Upper lobe of left lung (tissue), 4 donors: ENCODE measurements around the gene LACTBL1.

ENCODE experiments used
- EP300 ChIP-seq, 4 donors: sonication (generic); formaldehyde crosslinking; IDR thresholded peaks; one replicate each; pipeline ENCODE4 v1.5.1; 2017; ENCODE audit warnings: antibody characterized with exemption in 4 of 4, control low read depth in 2 of 4
- POLR2A ChIP-seq, 4 donors: fragments of 450-650 bp; IDR thresholded peaks; one replicate each; pipeline ENCODE4 v1.5.1; 2016 to 2017; ENCODE audit warnings: antibody characterized with exemption in 4 of 4, mild to moderate bottlenecking in 2 of 4
- POLR2AphosphoS5 ChIP-seq, 2 donors: sonication (generic); formaldehyde crosslinking; IDR thresholded peaks; one replicate each; pipeline ENCODE4 v1.5.1; 2017; ENCODE audit warnings: antibody characterized with exemption in 2 of 2
- TF ChIP-seq, protein P1 (sequence below), 6 experiments: fragments of 450-650 bp in 4 of 6; fragments of 200-600 bp in 2 of 6; sonication (generic) in 2 of 6; IDR thresholded peaks; one replicate each; pipeline ENCODE4 v1.5.1; 2016 to 2019; ENCODE audit warnings: antibody characterized with exemption in 6 of 6

DNA sequence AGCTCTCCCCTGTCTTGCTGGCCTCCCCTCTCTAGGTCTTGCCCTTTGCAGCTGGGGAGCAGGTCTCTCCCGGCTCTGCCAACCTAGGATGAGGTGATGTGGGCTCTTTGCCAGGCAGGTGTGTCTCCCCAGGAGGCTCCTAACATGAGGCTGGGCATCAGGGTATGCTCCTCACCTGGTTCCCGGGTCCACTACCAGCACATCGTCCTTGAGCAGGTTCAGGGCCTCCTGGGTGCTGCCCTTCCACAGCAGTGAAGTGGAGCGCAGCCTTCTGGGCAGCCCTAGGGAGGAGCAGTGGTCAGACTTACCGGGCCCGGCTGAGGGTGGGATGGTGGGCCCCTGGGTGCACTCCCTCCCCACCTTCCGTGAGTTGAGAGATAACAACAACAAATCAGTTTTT is 17.5 kb downstream of the LACTBL1 start:
- TF ChIP-seq, protein P1, sequence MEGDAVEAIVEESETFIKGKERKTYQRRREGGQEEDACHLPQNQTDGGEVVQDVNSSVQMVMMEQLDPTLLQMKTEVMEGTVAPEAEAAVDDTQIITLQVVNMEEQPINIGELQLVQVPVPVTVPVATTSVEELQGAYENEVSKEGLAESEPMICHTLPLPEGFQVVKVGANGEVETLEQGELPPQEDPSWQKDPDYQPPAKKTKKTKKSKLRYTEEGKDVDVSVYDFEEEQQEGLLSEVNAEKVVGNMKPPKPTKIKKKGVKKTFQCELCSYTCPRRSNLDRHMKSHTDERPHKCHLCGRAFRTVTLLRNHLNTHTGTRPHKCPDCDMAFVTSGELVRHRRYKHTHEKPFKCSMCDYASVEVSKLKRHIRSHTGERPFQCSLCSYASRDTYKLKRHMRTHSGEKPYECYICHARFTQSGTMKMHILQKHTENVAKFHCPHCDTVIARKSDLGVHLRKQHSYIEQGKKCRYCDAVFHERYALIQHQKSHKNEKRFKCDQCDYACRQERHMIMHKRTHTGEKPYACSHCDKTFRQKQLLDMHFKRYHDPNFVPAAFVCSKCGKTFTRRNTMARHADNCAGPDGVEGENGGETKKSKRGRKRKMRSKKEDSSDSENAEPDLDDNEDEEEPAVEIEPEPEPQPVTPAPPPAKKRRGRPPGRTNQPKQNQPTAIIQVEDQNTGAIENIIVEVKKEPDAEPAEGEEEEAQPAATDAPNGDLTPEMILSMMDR (IDR thresholded peaks at IDR 0.05), result no peak
- TF ChIP-seq POLR2A (IDR thresholded peaks at IDR 0.05) (no peak), POLR2AphosphoS5 (IDR thresholded peaks at IDR 0.05) (no peak), EP300 (IDR thresholded peaks at IDR 0.05) (no peak)
